Inflammatory macrophage treated with lipopolysaccharide for 4 hours (primary cell): ENCODE data around the gene ANKRD42.

Experiments
- DNase-seq: peaks from one replicate; pipeline ENCODE4 v3.0.0-alpha.2; 2020

The ANKRD42 gene

GRCh38 chr11:83294208-83294607 lies 100.7 kb downstream of the ANKRD42 start:
- DNase-seq = no peak
